GM18508 (cell line): ENCODE measurements around the gene NEURL2.

Experiments used
- ATAC-seq: cut with Tn5 transposase; IDR thresholded peaks from one replicate; pipeline ENCODE4 v1.9.1; 2021; ENCODE audit warnings: moderate number of reproducible peaks; ENCODE audit not compliant: insufficient read depth, unreplicated experiment

NEURL2 gene

GRCh38 chr20:45850238-45850637 lies 40.8 kb downstream of the NEURL2 start:
- no peak for ATAC-seq

GRCh38 chr20:45848969-45849582 lies 41.9 kb downstream of the NEURL2 start:
- no peak for ATAC-seq

- ATAC-seq, result no peak
These were observed 42.6 kb downstream of the NEURL2 start for GRCh38 chr20:45848421-45848820.

- ATAC-seq, result no peak
These were observed 45.6 kb downstream of the NEURL2 start for GRCh38 chr20:45845452-45845851.

- no peak for ATAC-seq
These were observed 47.5 kb downstream of the NEURL2 start for GRCh38 chr20:45843506-45843905.

GRCh38 chr20:45842169-45842812 lies 48.7 kb downstream of the NEURL2 start:
- no peak for ATAC-seq

GRCh38 chr20:45841407-45842129 lies 49.4 kb downstream of the NEURL2 start:
- no peak for ATAC-seq

GRCh38 chr20:45840700-45841198 lies 50.3 kb downstream of the NEURL2 start:
- ATAC-seq, result no peak
